Cardiac fibroblast (primary cell): ENCODE measurements around the gene PRICKLE4.

Source experiments
- DNase-seq, 2 donors: peaks; one replicate each; pipeline versions ENCODE4 v3.0.0 to v3.0.0-alpha.2; 2010; ENCODE audit warnings: low read depth in 2 of 2
- H3K4me3 ChIP-seq, 2 donors: replicated peaks in 1 of 2; 1 replicate in 1 of 2; 2 replicates in 1 of 2; pipeline ENCODE4 v1.5.1; 2011; ENCODE audit warnings: low read depth in 2 of 2, low read length in 2 of 2, mild to moderate bottlenecking in 2 of 2, moderate library complexity in 1 of 2
- CTCF ChIP-seq: IDR thresholded peaks from one replicate; pipeline ENCODE4 v1.5.1; 2011; ENCODE audit warnings: low read depth, mild to moderate bottlenecking, low read length, inconsistent platforms

Gene PRICKLE4

GRCh38 chr6:41783106-41783780 lies 2.7 kb downstream of the PRICKLE4 start:
- H3K4me3 ChIP-seq = no peak overlapping the region
- DNase-seq = no peak
- no peak for TF ChIP-seq CTCF

GRCh38 chr6:41784581-41785171 lies 4.1 kb downstream of the PRICKLE4 start:
- no peak overlapping the region for H3K4me3 ChIP-seq
- DNase-seq = no peak
- TF ChIP-seq CTCF = no peak

GRCh38 chr6:41785254-41785653 lies 4.7 kb downstream of the PRICKLE4 start:
- H3K4me3 ChIP-seq = no peak overlapping the region
- DNase-seq = no peak
- no peak for TF ChIP-seq CTCF

- TF ChIP-seq CTCF = no peak
- DNase-seq = peak; percentile 24 to 49
- peak overlapping the region; percentile 49 to 77 for H3K4me3 ChIP-seq
Observed at GRCh38 chr6:41785689-41786450, 5.3 kb downstream of the PRICKLE4 start.

- TF ChIP-seq CTCF = no peak
- H3K4me3 ChIP-seq = peak overlapping the region; percentile 77 to 96
- peak; percentile 80 to 82 for DNase-seq
Observed at GRCh38 chr6:41786451-41787218, 6.1 kb downstream of the PRICKLE4 start.

GRCh38 chr6:41787219-41787917 lies 6.8 kb downstream of the PRICKLE4 start, which contains the start of gene TOMM6:
Gene TOMM6, plus strand, starts transcription at chr6:41787694. Its CDS starts 4 bp downstream, at chr6:41787698.
- H3K4me3 ChIP-seq = peak within 1 kb of the TSS; percentile 77 to 96
- peak; percentile 96 for DNase-seq
- peak; percentile 89 for TF ChIP-seq CTCF
